Trophoblast cell (in vitro differentiated cells and primary cell): ENCODE data around the gene JPT1.
"Not testable (repeated sequence)": the region's sequence is repeated elsewhere in the genome, so short reads cannot be mapped to it uniquely, and the experiment has no call there.

Experiments
- DNase-seq, 2 donors: peaks; one replicate each; pipeline ENCODE4 v3.0.0-alpha.2; 2016
- H2AFZ ChIP-seq: 2 replicates; pipeline ENCODE4 v1.6.1; 2013; ENCODE audit warnings: low read length, moderate library complexity, mild to moderate bottlenecking; ENCODE audit not compliant: insufficient read depth, poor library complexity
- H2AK5ac ChIP-seq: 2 replicates; pipeline ENCODE4 v1.6.1; 2013; ENCODE audit warnings: mild to moderate bottlenecking, low read length
- H2BK120ac ChIP-seq: 2 replicates; pipeline ENCODE4 v1.6.1; 2013; ENCODE audit warnings: low read length, mild to moderate bottlenecking, moderate library complexity; ENCODE audit not compliant: insufficient read depth, poor library complexity
- H2BK12ac ChIP-seq: 2 replicates; pipeline ENCODE4 v1.6.1; 2013; ENCODE audit warnings: mild to moderate bottlenecking, low read length, moderate library complexity
- H2BK5ac ChIP-seq: 2 replicates; pipeline ENCODE4 v1.6.1; 2013; ENCODE audit warnings: low read length, low read depth, moderate library complexity, mild to moderate bottlenecking; ENCODE audit not compliant: poor library complexity
- H3K14ac ChIP-seq: 2 replicates; pipeline ENCODE4 v1.6.1; 2013; ENCODE audit warnings: mild to moderate bottlenecking, low read length
- H3K18ac ChIP-seq: 2 replicates; pipeline ENCODE4 v1.6.1; 2013; ENCODE audit warnings: mild to moderate bottlenecking, low read length
- H3K23ac ChIP-seq: 2 replicates; pipeline ENCODE4 v1.6.1; 2013; ENCODE audit warnings: low read length
- H3K27ac ChIP-seq: 2 replicates; pipeline ENCODE4 v1.5.1; 2013; ENCODE audit warnings: low read depth, mild to moderate bottlenecking, inconsistent platforms, low read length, moderate library complexity
- H3K27me3 ChIP-seq: 2 replicates; pipeline ENCODE4 v1.6.1; 2013; ENCODE audit warnings: inconsistent platforms, mild to moderate bottlenecking, low read length, moderate library complexity; ENCODE audit not compliant: insufficient read depth
- H3K36me3 ChIP-seq, 2 experiments: 1 replicate in 1 of 2; 2 replicates in 1 of 2; pipeline ENCODE4 v1.6.1; 2013; ENCODE audit warnings: low read length in 2 of 2, mild to moderate bottlenecking in 2 of 2, moderate library complexity in 1 of 2; ENCODE audit not compliant: insufficient read depth in 2 of 2, control insufficient read depth in 1 of 2
- H3K4ac ChIP-seq: 2 replicates; pipeline ENCODE4 v1.6.1; 2013; ENCODE audit warnings: low read depth, mild to moderate bottlenecking, low read length, moderate library complexity
- H3K4me1 ChIP-seq, 2 experiments: 1 replicate in 1 of 2; 2 replicates in 1 of 2; pipeline ENCODE4 v1.6.1; 2013; ENCODE audit warnings: low read length in 2 of 2, mild to moderate bottlenecking in 2 of 2, moderate library complexity in 1 of 2; ENCODE audit not compliant: insufficient read depth in 2 of 2, control insufficient read depth in 1 of 2
- H3K4me2 ChIP-seq: 2 replicates; pipeline ENCODE4 v1.6.1; 2013; ENCODE audit warnings: inconsistent platforms, mild to moderate bottlenecking, low read length, moderate library complexity
- H3K4me3 ChIP-seq: 2 replicates; pipeline ENCODE4 v1.5.1; 2013; ENCODE audit warnings: mild to moderate bottlenecking, low read depth, low read length, inconsistent platforms
- H3K79me1 ChIP-seq: one replicate; pipeline ENCODE4 v1.6.1; 2013; ENCODE audit warnings: low read length
- H3K79me2 ChIP-seq: 2 replicates; pipeline ENCODE4 v1.6.1; 2013; ENCODE audit warnings: low read length, mild to moderate bottlenecking; ENCODE audit not compliant: control insufficient read depth, insufficient read depth, poor library complexity
- H3K9ac ChIP-seq: 2 replicates; pipeline ENCODE4 v1.6.1; 2013; ENCODE audit warnings: mild to moderate bottlenecking, low read length
- H3K9me3 ChIP-seq: 2 replicates; pipeline ENCODE4 v1.6.1; 2013; ENCODE audit warnings: low read depth, mild to moderate bottlenecking, control low read depth, inconsistent platforms, low read length; ENCODE audit not compliant: insufficient read depth
- H4K12ac ChIP-seq: 2 replicates; pipeline ENCODE4 v1.6.1; 2013; ENCODE audit warnings: low read depth, mild to moderate bottlenecking, low read length, moderate library complexity
- H4K8ac ChIP-seq: 2 replicates; pipeline ENCODE4 v1.6.1; 2013; ENCODE audit warnings: low read depth, mild to moderate bottlenecking, low read length, moderate library complexity
- H4K91ac ChIP-seq: one replicate; pipeline ENCODE4 v1.6.1; 2013; ENCODE audit warnings: low read depth, mild to moderate bottlenecking, low read length, moderate library complexity
- WGBS: extraction: QIAGEN DNeasy Blood & Tissue Kit; methylation state at CpG from one replicate; pipeline ENCODE4 v1.1.7; 2013; ENCODE audit warnings: missing lambda C conversion rate; ENCODE audit not compliant: insufficient read length, insufficient coverage; ENCODE audit errors: extremely low coverage; 5-methylcytosine and 5-hydroxymethylcytosine counted together

JPT1 gene

GRCh38 chr17:75128694-75129505 lies 25.4 kb downstream of the JPT1 start:
- H3K23ac ChIP-seq: no peak overlapping the region
- H3K79me1 ChIP-seq: peaks cover 11% of the 10 kb centered on the region
- no peak overlapping the region for H2BK120ac ChIP-seq
- H3K4me1 ChIP-seq: peaks cover 0 to 6% of the 10 kb centered on the region in 2 experiments
- H3K4ac ChIP-seq: no peak overlapping the region
- H2BK12ac ChIP-seq: no peak overlapping the region
- no CpG with 5 or more reads among the region's 33 CpGs for WGBS
- H3K27ac ChIP-seq: no peak overlapping the region
- no peak overlapping the region for H2AK5ac ChIP-seq
- H3K9me3 ChIP-seq: peaks cover 2% of the 10 kb centered on the region
- H2BK5ac ChIP-seq: no peak overlapping the region
- H4K8ac ChIP-seq: no peak overlapping the region
- H3K9ac ChIP-seq: no peak overlapping the region
- H3K36me3 ChIP-seq: peaks cover 15 to 19% of the 10 kb centered on the region in 2 experiments
- no peak overlapping the region for H3K4me3 ChIP-seq
- H3K79me2 ChIP-seq: peaks cover 9% of the 10 kb centered on the region
- no peak overlapping the region for H2AFZ ChIP-seq
- H3K27me3 ChIP-seq: no peaks in the 10 kb centered on the region
- H4K12ac ChIP-seq: no peak overlapping the region
- no peak overlapping the region for H3K18ac ChIP-seq
- no peak overlapping the region for H3K4me2 ChIP-seq
- H4K91ac ChIP-seq: no peak overlapping the region
- no peak overlapping the region for H3K14ac ChIP-seq
- DNase-seq: no peak

- H2BK120ac ChIP-seq, H3K14ac ChIP-seq, H2BK5ac ChIP-seq, H3K4me2 ChIP-seq, H2AK5ac ChIP-seq, H3K4ac ChIP-seq, H3K9me3 ChIP-seq, H3K27me3 ChIP-seq, H2BK12ac ChIP-seq, H3K9ac ChIP-seq, H3K79me2 ChIP-seq, H3K27ac ChIP-seq, DNase-seq, H4K8ac ChIP-seq, H3K4me3 ChIP-seq, H3K23ac ChIP-seq, H2AFZ ChIP-seq, H4K12ac ChIP-seq, H4K91ac ChIP-seq, H3K4me1 ChIP-seq, H3K18ac ChIP-seq: not testable (repeated sequence)
- no CpG with 5 or more reads among the region's 5 CpGs for WGBS
- H3K36me3 ChIP-seq: peaks cover 15 to 19% of the 10 kb centered on the region in 2 experiments
- H3K79me1 ChIP-seq: peaks cover 11% of the 10 kb centered on the region
Measured at GRCh38 chr17:75127936-75128335, 26.4 kb downstream of the JPT1 start.

DNA sequence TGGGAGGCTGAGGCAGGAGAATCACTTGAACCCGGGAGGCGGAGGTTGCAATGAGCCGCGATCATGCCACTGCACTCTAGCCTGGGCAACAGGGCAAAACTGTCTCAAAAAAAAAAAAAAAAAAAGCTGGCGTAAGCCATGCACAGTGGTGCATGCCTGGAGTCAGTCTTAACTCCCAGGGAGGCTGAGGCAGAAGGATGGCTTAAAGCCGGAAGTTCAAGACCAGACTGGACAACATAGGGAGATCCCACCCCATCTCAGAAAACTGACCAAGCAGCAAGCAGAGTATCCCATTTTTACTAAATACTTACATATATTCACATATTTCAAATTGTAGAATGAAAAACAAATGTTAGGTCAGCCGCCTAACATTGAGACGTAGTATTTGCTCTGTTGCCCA lies 27.4 kb downstream of the JPT1 start:
- Histone ChIP-seq H3K23ac (no peak overlapping the region), H2BK5ac (no peak overlapping the region), H3K27me3 (no peaks in the 10 kb centered on the region), H3K14ac (no peak overlapping the region), H4K12ac (no peak overlapping the region), H3K4me2 (no peak overlapping the region), H3K4ac (no peak overlapping the region), H2AFZ (no peak overlapping the region), H3K9me3 (peaks cover 2% of the 10 kb centered on the region), H3K4me1 (peaks cover 0 to 6% of the 10 kb centered on the region in 2 experiments), H3K27ac (no peak overlapping the region), H2AK5ac (no peak overlapping the region), H4K91ac (no peak overlapping the region), H3K18ac (no peak overlapping the region), H3K36me3 (peaks cover 15 to 19% of the 10 kb centered on the region in 2 experiments), H3K79me2 (peaks cover 9% of the 10 kb centered on the region), H2BK12ac (no peak overlapping the region), H3K4me3 (no peak overlapping the region), H3K79me1 (peaks cover 11% of the 10 kb centered on the region), H2BK120ac (no peak overlapping the region), H4K8ac (no peak overlapping the region), H3K9ac (no peak overlapping the region)
- no CpG with 5 or more reads among the region's 8 CpGs for WGBS
- no peak for DNase-seq

- Histone ChIP-seq H4K8ac (no peak overlapping the region), H3K23ac (no peak overlapping the region), H3K79me2 (peaks cover 2% of the 10 kb centered on the region), H3K4ac (no peak overlapping the region), H3K9me3 (peaks cover 2% of the 10 kb centered on the region), H2AK5ac (no peak overlapping the region), H3K4me3 (no peak overlapping the region), H3K4me2 (no peak overlapping the region), H4K91ac (no peak overlapping the region), H2BK12ac (no peak overlapping the region), H3K27ac (no peak overlapping the region), H3K27me3 (no peaks in the 10 kb centered on the region), H3K4me1 (peaks cover 0 to 4% of the 10 kb centered on the region in 2 experiments), H3K36me3 (peaks cover 15 to 19% of the 10 kb centered on the region in 2 experiments), H4K12ac (no peak overlapping the region), H3K14ac (no peak overlapping the region), H3K18ac (no peak overlapping the region), H2BK5ac (no peak overlapping the region), H3K79me1 (peaks cover 2% of the 10 kb centered on the region), H3K9ac (no peak overlapping the region), H2BK120ac (no peak overlapping the region), H2AFZ (no peak overlapping the region)
- no CpG with 5 or more reads among the region's 3 CpGs for WGBS
- DNase-seq: no peak
Measured at GRCh38 chr17:75125984-75126383, 28.3 kb downstream of the JPT1 start.
